ENCODE measurements around the gene TAF4B.

Gene TAF4B

DNA sequence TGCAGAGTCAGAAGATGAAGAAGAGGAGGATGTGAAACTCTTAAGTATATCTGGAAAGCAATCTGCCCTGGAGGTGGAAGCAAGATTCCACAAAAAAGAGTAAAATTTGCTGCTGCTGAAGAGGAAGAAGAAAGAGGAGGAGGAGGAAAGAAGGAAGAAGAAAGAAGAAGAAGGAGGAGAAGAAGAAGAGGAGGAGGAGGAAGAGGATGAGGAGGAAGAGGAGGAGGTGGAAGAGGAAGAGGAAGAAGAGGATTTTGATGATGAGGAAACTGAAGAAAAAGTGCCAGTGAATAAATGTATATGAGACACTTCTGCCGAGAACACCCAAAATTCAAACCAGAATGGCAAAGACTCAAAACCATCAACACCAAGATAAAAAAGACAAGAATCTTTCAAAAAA is 20.9 kb upstream of the TAF4B start:
- no peak overlapping the region for H3K23ac ChIP-seq (ENCODE audit: low read length in 2 of 2)

DNA sequence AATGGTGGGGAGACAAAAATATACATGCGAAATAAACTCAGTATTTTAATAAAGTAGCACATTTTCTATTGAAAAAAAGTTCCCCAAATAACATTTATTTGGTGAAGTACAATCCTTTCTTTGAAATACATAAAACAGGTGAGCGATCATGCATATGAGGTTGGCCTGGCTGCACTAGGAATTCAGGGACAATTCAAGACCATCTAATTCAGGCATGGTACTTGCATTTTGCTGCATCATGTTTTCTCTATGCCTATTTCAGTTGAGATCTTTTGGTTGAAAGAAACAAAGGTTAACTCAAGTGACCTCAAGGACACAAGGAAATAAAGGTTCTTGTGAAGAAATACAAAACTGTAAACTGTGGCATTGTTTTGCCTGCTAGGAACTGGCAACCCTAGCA is 19.8 kb upstream of the TAF4B start:
- H3K4me3 ChIP-seq (ENCODE audit: insufficient read depth in 1 of 2, low read depth in 1 of 2, low read length in 2 of 2) = no peak overlapping the region
- H3K9ac ChIP-seq (ENCODE audit: low read length) = no peak overlapping the region
- no peak overlapping the region for H3K4me2 ChIP-seq (ENCODE audit: low read length, poor library complexity, severe bottlenecking)
- no peak overlapping the region for H2BK5ac ChIP-seq (ENCODE audit: low read depth, low read length, poor library complexity, severe bottlenecking)
- H3K27me3 ChIP-seq (ENCODE audit: control insufficient read depth in 1 of 2, insufficient read depth in 1 of 2, low read length in 2 of 2) = no peaks in the 10 kb centered on the region
- no peak for DNase-seq
- H3K18ac ChIP-seq (ENCODE audit: low read depth in 1 of 2, low read length in 2 of 2) = no peak overlapping the region
- no peak overlapping the region for H4K91ac ChIP-seq (ENCODE audit: low read length)
- H3K27ac ChIP-seq (ENCODE audit: low read length, poor library complexity, severe bottlenecking) = no peak overlapping the region
- no peak overlapping the region for H2AFZ ChIP-seq (ENCODE audit: low read depth, low read length)
- H2BK15ac ChIP-seq (ENCODE audit: low read depth, poor library complexity, severe bottlenecking) = no peak overlapping the region
- H3K23ac ChIP-seq (ENCODE audit: low read length in 2 of 2) = no peak overlapping the region
- no peak overlapping the region for H4K8ac ChIP-seq (ENCODE audit: low read length)
- no peak overlapping the region for H3K14ac ChIP-seq (ENCODE audit: low read length in 2 of 2)
- H3K4ac ChIP-seq (ENCODE audit: low read depth in 1 of 2, low read length in 2 of 2) = no peak overlapping the region
- H3K4me1 ChIP-seq (ENCODE audit: control insufficient read depth, insufficient read depth, low read depth, low read length) = no peaks in the 10 kb centered on the region
- H3K36me3 ChIP-seq (ENCODE audit: control insufficient read depth in 1 of 2, insufficient read depth in 2 of 2, low read depth in 1 of 2, low read length in 2 of 2) = no peaks in the 10 kb centered on the region
- WGBS = 100% methylated on average over 1 of the region's 2 CpGs
- no peak overlapping the region for H2AK5ac ChIP-seq (ENCODE audit: low read length, severe bottlenecking)
- no peak overlapping the region for H2BK120ac ChIP-seq (ENCODE audit: low read depth, low read length)
- no peaks in the 10 kb centered on the region for H3K79me1 ChIP-seq (replicated peaks; ENCODE audit: low read length, poor library complexity, severe bottlenecking)
- H2BK12ac ChIP-seq (ENCODE audit: low read length in 2 of 2) = no peak overlapping the region
- H3K9me3 ChIP-seq (ENCODE audit: control insufficient read depth, low read length) = no peaks in the 10 kb centered on the region

More for the DNA sequence above, 20.9 kb upstream of the TAF4B start:
- Histone ChIP-seq H3K27ac (ENCODE audit: low read length, poor library complexity, severe bottlenecking) (no peak overlapping the region), H3K4me2 (ENCODE audit: low read length, poor library complexity, severe bottlenecking) (no peak overlapping the region), H3K27me3 (ENCODE audit: control insufficient read depth in 1 of 2, insufficient read depth in 1 of 2, low read length in 2 of 2) (no peaks in the 10 kb centered on the region), H2BK5ac (ENCODE audit: low read depth, low read length, poor library complexity, severe bottlenecking) (no peak overlapping the region), H3K79me1 (replicated peaks; ENCODE audit: low read length, poor library complexity, severe bottlenecking) (no peaks in the 10 kb centered on the region), H3K9ac (ENCODE audit: low read length) (no peak overlapping the region), H2AFZ (ENCODE audit: low read depth, low read length) (no peak overlapping the region), H2BK12ac (ENCODE audit: low read length in 2 of 2) (no peak overlapping the region), H2BK15ac (ENCODE audit: low read depth, poor library complexity, severe bottlenecking) (no peak overlapping the region), H4K8ac (ENCODE audit: low read length) (no peak overlapping the region), H3K18ac (ENCODE audit: low read depth in 1 of 2, low read length in 2 of 2) (no peak overlapping the region), H3K4ac (ENCODE audit: low read depth in 1 of 2, low read length in 2 of 2) (no peak overlapping the region), H3K4me3 (ENCODE audit: insufficient read depth in 1 of 2, low read depth in 1 of 2, low read length in 2 of 2) (no peak overlapping the region), H3K9me3 (ENCODE audit: control insufficient read depth, low read length) (no peaks in the 10 kb centered on the region), H2BK120ac (ENCODE audit: low read depth, low read length) (no peak overlapping the region), H3K4me1 (ENCODE audit: control insufficient read depth, insufficient read depth, low read depth, low read length) (no peaks in the 10 kb centered on the region), H4K91ac (ENCODE audit: low read length) (no peak overlapping the region), H3K14ac (ENCODE audit: low read length in 2 of 2) (no peak overlapping the region), H2AK5ac (ENCODE audit: low read length, severe bottlenecking) (no peak overlapping the region), H3K36me3 (ENCODE audit: control insufficient read depth in 1 of 2, insufficient read depth in 2 of 2, low read depth in 1 of 2, low read length in 2 of 2) (no peaks in the 10 kb centered on the region)
- no peak for DNase-seq
- 100% methylated on average over 1 of the region's 1 CpG for WGBS

DNA sequence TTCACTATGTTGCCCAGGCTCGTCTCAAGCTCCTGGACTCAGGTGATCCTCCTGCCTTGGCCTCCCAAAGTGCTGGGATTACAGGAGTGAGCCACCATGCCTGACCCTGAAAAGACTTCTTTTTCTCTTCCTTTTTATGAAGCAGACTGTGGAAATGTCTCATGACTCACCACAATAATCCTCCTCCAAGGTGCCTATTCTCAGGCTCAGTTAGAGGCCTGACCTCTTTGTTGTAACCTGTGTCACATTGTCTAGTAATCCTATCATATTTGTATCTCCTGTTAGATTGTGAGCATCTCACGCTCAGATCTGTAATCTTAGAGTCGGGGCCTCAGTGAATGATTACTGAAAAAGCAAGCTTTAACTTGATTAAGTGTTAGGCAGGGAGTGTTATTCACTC is 18.3 kb upstream of the TAF4B start:
- no peaks in the 10 kb centered on the region for H3K36me3 ChIP-seq (ENCODE audit: control insufficient read depth in 1 of 2, insufficient read depth in 2 of 2, low read depth in 1 of 2, low read length in 2 of 2)
- no peak overlapping the region for H2BK5ac ChIP-seq (ENCODE audit: low read depth, low read length, poor library complexity, severe bottlenecking)
- no peak overlapping the region for H3K14ac ChIP-seq (ENCODE audit: low read length in 2 of 2)
- no peak overlapping the region for H2AK5ac ChIP-seq (ENCODE audit: low read length, severe bottlenecking)
- no peaks in the 10 kb centered on the region for H3K79me1 ChIP-seq (replicated peaks; ENCODE audit: low read length, poor library complexity, severe bottlenecking)
- DNase-seq = no peak
- H3K9ac ChIP-seq (ENCODE audit: low read length) = no peak overlapping the region
- no peak overlapping the region for H2AFZ ChIP-seq (ENCODE audit: low read depth, low read length)
- no peak overlapping the region for H3K4me3 ChIP-seq (ENCODE audit: insufficient read depth in 1 of 2, low read depth in 1 of 2, low read length in 2 of 2)
- H2BK120ac ChIP-seq (ENCODE audit: low read depth, low read length) = no peak overlapping the region
- no peak overlapping the region for H3K23ac ChIP-seq (ENCODE audit: low read length in 2 of 2)
- H4K8ac ChIP-seq (ENCODE audit: low read length) = no peak overlapping the region
- H3K4me1 ChIP-seq (ENCODE audit: control insufficient read depth, insufficient read depth, low read depth, low read length) = no peaks in the 10 kb centered on the region
- H2BK12ac ChIP-seq (ENCODE audit: low read length in 2 of 2) = no peak overlapping the region
- H4K91ac ChIP-seq (ENCODE audit: low read length) = no peak overlapping the region
- no peak overlapping the region for H3K4me2 ChIP-seq (ENCODE audit: low read length, poor library complexity, severe bottlenecking)
- H3K9me3 ChIP-seq (ENCODE audit: control insufficient read depth, low read length) = no peaks in the 10 kb centered on the region
- H2BK15ac ChIP-seq (ENCODE audit: low read depth, poor library complexity, severe bottlenecking) = no peak overlapping the region
- no peak overlapping the region for H3K4ac ChIP-seq (ENCODE audit: low read depth in 1 of 2, low read length in 2 of 2)
- no peaks in the 10 kb centered on the region for H3K27me3 ChIP-seq (ENCODE audit: control insufficient read depth in 1 of 2, insufficient read depth in 1 of 2, low read length in 2 of 2)
- no peak overlapping the region for H3K18ac ChIP-seq (ENCODE audit: low read depth in 1 of 2, low read length in 2 of 2)
- H3K27ac ChIP-seq (ENCODE audit: low read length, poor library complexity, severe bottlenecking) = no peak overlapping the region
- WGBS = 90% methylated on average over 3 of the region's 3 CpGs

DNA sequence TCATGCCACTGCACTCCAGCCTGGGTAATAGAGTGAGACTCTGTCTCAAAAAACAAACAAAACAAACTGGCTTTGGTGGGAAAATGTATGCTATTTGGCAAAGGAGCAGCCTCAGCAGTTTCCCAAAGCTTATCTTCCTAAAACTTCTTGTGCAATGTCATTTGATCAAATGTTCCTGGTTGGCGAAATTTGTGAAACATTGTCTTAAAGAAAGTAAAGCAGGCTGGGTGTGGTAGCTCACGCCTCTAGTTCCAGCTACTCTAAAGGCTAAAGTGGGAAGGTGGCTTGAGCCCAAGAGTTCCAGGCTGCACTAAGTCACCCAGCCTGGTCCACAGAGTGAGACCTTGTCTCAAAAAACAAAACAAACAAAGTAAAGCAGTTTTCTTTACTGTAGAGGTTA is 17.3 kb upstream of the TAF4B start:
- Histone ChIP-seq H2BK12ac (ENCODE audit: low read length in 2 of 2) (no peak overlapping the region), H3K36me3 (ENCODE audit: control insufficient read depth in 1 of 2, insufficient read depth in 2 of 2, low read depth in 1 of 2, low read length in 2 of 2) (no peaks in the 10 kb centered on the region), H2AK5ac (ENCODE audit: low read length, severe bottlenecking) (no peak overlapping the region), H4K8ac (ENCODE audit: low read length) (no peak overlapping the region), H3K18ac (ENCODE audit: low read depth in 1 of 2, low read length in 2 of 2) (no peak overlapping the region), H2BK5ac (ENCODE audit: low read depth, low read length, poor library complexity, severe bottlenecking) (no peak overlapping the region), H3K27me3 (ENCODE audit: control insufficient read depth in 1 of 2, insufficient read depth in 1 of 2, low read length in 2 of 2) (no peaks in the 10 kb centered on the region), H3K4ac (ENCODE audit: low read depth in 1 of 2, low read length in 2 of 2) (no peak overlapping the region), H3K9me3 (ENCODE audit: control insufficient read depth, low read length) (no peaks in the 10 kb centered on the region), H3K23ac (ENCODE audit: low read length in 2 of 2) (no peak overlapping the region), H2BK120ac (ENCODE audit: low read depth, low read length) (no peak overlapping the region), H3K4me3 (ENCODE audit: insufficient read depth in 1 of 2, low read depth in 1 of 2, low read length in 2 of 2) (no peak overlapping the region), H3K79me1 (replicated peaks; ENCODE audit: low read length, poor library complexity, severe bottlenecking) (no peaks in the 10 kb centered on the region), H3K27ac (ENCODE audit: low read length, poor library complexity, severe bottlenecking) (no peak overlapping the region), H3K14ac (ENCODE audit: low read length in 2 of 2) (no peak overlapping the region), H2AFZ (ENCODE audit: low read depth, low read length) (no peak overlapping the region), H4K91ac (ENCODE audit: low read length) (no peak overlapping the region), H3K9ac (ENCODE audit: low read length) (no peak overlapping the region), H3K4me1 (ENCODE audit: control insufficient read depth, insufficient read depth, low read depth, low read length) (no peaks in the 10 kb centered on the region), H2BK15ac (ENCODE audit: low read depth, poor library complexity, severe bottlenecking) (no peak overlapping the region), H3K4me2 (ENCODE audit: low read length, poor library complexity, severe bottlenecking) (no peak overlapping the region)
- no peak for DNase-seq
- 97% methylated on average over 2 of the region's 2 CpGs for WGBS
